AG04449 (cell line): ENCODE measurements around the gene TEX26.
A peak's percentile ranks its signal among the peaks of the same experiment; 100 is the strongest.

Source experiments
- CTCF ChIA-PET: fragments of 350-600 bp; formaldehyde crosslinking; extraction: SDS; loops from one replicate; lab custom pipeline; 2021; ENCODE audit warnings: antibody characterized with exemption; lab: Yijun Ruan, JAX
- POLR2A ChIA-PET: fragments of 400-600, 350-600 bp; formaldehyde crosslinking; extraction: SDS; loops from one replicate; lab custom pipeline; 2020; ENCODE audit warnings: antibody characterized with exemption, inconsistent platforms; lab: Yijun Ruan, JAX
- DNase-seq: peaks from one replicate; pipeline ENCODE4 v3.0.0-alpha.2; 2010; ENCODE audit warnings: low read depth, low spot score
- H3K4me3 ChIP-seq: 2 replicates; pipeline ENCODE4 v1.5.1; 2011; ENCODE audit warnings: low read depth, mild to moderate bottlenecking, control low read depth, low read length
- CTCF ChIP-seq: IDR thresholded peaks from one replicate; pipeline ENCODE4 v1.5.1; 2011; ENCODE audit warnings: mild to moderate bottlenecking, moderate library complexity, low read length, control low read depth, inconsistent platforms; ENCODE audit not compliant: insufficient read depth; ENCODE audit errors: missing control alignments

Gene TEX26

GRCh38 chr13:30932481-30933353, at the start of gene TEX26:
Gene TEX26 (plus strand): TSS chr13:30932656. CDS start chr13:30932716, 60 bp downstream.
- no peak within 1 kb of the TSS for H3K4me3 ChIP-seq
- CTCF ChIA-PET = interaction anchor here (0.8 to 1.5 kb wide), 3 partner anchors 36 to 41 kb away, joined by 3 to 4 read pairs (median 3); no protein-coding TSS in a partner anchor
- TF ChIP-seq CTCF = peak; percentile 14
- POLR2A ChIA-PET = no interaction called here
- no peak for DNase-seq

DNA sequence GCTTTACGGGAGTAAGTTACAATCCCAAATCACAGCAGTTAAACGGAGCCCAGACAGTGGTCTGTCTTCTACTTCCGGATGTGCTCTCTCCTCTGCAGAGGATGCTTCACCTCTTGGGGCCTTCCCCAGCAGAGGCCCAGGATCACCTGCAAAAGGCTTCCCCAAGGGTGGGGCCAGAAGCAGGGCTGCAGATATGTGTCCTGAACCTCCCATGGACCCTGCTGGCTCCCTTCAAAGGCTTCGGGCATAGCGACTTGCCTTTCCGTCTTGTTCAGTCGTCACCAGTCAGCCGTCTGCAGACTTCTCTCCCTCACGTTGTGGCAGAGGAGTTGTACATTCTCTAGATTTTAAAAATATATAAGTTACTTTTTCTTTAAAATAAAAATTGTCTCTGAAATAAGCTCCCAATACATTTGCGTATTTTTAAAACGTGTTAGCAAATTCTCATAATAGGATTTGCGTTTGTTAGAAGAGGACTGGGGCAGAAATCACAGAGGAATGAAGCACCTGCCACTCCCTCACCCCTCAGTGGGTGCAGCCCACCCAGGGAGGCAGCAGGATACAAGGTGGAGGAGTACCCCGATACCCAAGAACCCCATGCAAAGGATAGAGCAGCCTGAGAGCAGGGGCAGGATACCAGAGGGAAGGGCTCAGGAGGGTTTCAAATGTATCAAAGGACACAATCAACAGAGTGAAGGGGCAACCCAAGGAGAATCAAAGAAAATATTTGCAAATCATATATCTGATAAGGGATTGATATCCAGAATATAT, 49.3 kb upstream of the TEX26 start:
- ChIA-PET CTCF (interaction anchor here (1.7 kb wide), 1 partner anchor 9 kb away, joined by 12 read pairs; no protein-coding TSS in a partner anchor), POLR2A (no interaction called here)
- TF ChIP-seq CTCF = no peak
- H3K4me3 ChIP-seq = no peak overlapping the region
- no peak for DNase-seq

DNA sequence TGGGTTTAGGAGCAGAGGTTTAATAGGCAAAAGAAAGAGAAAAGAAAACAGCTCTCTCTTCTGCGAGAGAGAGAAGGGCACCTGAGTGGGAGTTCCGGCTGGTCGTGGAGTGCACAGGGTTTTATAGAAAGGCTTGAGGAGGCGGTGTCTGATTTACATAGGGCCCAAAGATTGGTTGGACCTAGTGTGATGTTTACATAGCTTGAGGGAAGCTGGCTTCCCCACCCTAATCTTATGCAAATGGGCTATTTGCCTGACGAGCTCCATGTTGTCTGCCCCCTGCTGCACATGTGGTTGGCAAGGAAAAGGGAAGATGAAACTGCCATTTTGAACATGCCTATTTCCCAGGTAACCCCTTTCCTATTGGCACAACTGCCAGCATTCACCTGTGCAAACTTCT, 47.9 kb upstream of the TEX26 start:
- TF ChIP-seq CTCF = no peak
- no peak overlapping the region for H3K4me3 ChIP-seq
- ChIA-PET CTCF (interaction anchor here (1.2 kb wide), 1 partner anchor 19 kb away, joined by 3 read pairs; no protein-coding TSS in a partner anchor), POLR2A (interaction anchor here (0.7 kb wide), 1 partner anchor 266 kb away, joined by 3 read pairs; no protein-coding TSS in a partner anchor)
- no peak for DNase-seq

- no peak overlapping the region for H3K4me3 ChIP-seq
- ChIA-PET CTCF (interaction anchor here (1.1 to 1.3 kb wide), 2 partner anchors 9 to 155 kb away, joined by 3 to 5 read pairs; no protein-coding TSS in a partner anchor), POLR2A (no interaction called here)
- no peak for TF ChIP-seq CTCF
- no peak for DNase-seq
Observed at GRCh38 chr13:30889196-30889690, 43.2 kb upstream of the TEX26 start.

DNA sequence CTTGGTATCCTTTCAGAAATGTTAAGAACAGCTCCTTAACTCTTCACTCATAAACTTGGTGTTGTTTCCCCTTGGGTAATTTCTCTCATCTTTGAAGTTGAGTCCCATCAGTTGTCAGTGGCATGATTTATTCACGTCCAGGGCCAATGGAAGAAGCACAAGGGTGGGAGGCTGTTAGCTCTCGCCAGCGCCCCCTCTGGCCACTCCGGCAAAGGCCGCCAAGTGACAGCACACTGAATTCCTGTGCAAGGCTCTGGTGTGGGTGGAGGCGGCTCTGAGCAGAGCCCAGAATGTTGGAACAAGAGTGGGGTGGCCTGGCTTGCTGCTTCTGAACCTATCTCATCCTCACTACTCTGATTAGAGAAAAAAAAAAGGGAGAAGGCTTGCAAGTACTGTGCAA, 39.5 kb upstream of the TEX26 start:
- H3K4me3 ChIP-seq = no peak overlapping the region
- ChIA-PET POLR2A (interaction anchor here (1.0 kb wide), 1 partner anchor 16 kb away, joined by 4 read pairs; no protein-coding TSS in a partner anchor), CTCF (interaction anchor here (0.7 to 3.3 kb wide), 15 partner anchors 9 to 151 kb away, joined by 3 to 17 read pairs (median 7); partner anchors contain the start of gene MEDAG)
- DNase-seq = no peak
- peak; percentile 67 for TF ChIP-seq CTCF

- TF ChIP-seq CTCF = no peak
- ChIA-PET POLR2A (no interaction called here), CTCF (interaction anchor here (1.0 kb wide), 1 partner anchor 149 kb away, joined by 3 read pairs; no protein-coding TSS in a partner anchor)
- DNase-seq = peak; percentile 70
- no peak overlapping the region for H3K4me3 ChIP-seq
Observed at GRCh38 chr13:30895773-30896172, 36.7 kb upstream of the TEX26 start.
